ENCODE measurements around the gene GRIN2B.

Gene GRIN2B

DNA sequence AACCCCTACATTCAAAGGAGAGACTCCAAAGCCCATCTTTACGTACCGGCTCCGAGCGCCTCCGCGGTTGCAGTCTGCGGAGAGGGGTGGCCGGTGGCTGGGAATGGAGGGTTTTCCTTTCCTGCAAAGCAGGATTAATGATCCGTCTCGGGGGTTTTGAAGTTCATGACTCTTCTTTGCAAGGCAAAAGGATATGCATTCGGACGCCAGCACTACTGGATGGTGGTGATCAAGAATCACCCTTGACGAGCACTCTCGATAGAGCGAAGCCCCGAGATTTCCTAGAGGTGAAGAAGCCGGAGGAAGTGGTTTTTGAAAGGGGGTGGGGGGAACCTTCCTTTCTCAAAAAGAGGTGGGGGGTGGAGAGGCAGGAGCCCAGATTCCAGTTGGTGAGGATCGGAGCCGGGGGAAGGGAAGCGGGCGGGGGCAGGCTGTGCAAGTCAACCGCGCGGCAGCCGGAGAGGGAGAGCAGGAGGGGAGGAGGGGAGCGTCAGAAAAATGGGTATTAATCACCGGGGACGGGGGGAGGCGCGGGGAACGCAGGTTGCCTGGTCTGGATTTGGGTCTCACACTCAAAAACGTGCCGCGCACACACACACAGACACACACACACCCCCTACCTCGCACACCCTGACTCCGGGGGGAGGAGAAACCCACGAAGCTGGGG, at the start of gene GRIN2B:
Gene GRIN2B, minus strand, starts transcription at position 307 of the 667 bp plus-strand sequence. CDS start 115,394 bp downstream, outside the sequence.
- Histone ChIP-seq H3K27me3 (ENCODE audit: insufficient read depth, insufficient read length) (peaks cover 51% of the 10 kb centered on the region), H3K4me1 (ENCODE audit: insufficient read depth, insufficient read length) (no peaks in the 10 kb centered on the region), H3K36me3 (ENCODE audit: insufficient read depth, insufficient read length, low read length) (no peaks in the 10 kb centered on the region), H3K9ac (ENCODE audit: insufficient read length, low read depth) (peak within 1 kb of the TSS; percentile 76), H3K4me3 (ENCODE audit: insufficient read length, low read depth) (peak within 1 kb of the TSS; percentile 77), H3K9me3 (ENCODE audit: insufficient read depth, low read length) (no peaks in the 10 kb centered on the region)
- peak; percentile 67 for DNase-seq (ENCODE audit: low read depth, low spot score)
- TF ChIP-seq ZNF274 (IDR thresholded peaks at IDR 0.05; ENCODE audit: low read depth, low read length) (no peak), SUZ12 (IDR thresholded peaks at IDR 0.05; ENCODE audit: extremely low read depth, insufficient read depth, insufficient read length) (no peak), YY1 (IDR thresholded peaks at IDR 0.05; ENCODE audit: insufficient read depth, insufficient read length) (no peak)

DNA sequence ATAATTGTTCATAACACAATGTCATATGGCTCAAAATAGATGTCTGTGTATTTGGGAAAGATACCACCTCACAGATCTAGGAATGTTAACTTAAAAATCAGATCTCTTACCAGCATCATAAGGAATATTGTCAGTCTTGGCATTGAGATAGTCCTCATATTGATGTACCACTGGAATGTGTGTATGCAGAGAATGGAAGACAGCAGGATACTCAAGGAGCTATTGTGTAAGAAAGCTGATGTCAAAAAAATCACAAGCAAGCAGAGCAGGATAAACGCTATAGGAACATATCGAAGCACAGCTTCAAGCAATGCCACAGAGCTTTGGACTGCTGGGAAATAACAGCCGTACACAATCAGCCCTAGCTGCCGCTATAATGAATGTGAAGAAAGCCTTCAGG, 45.1 kb upstream of the GRIN2B start:
- Histone ChIP-seq H3K9me3 (ENCODE audit: insufficient read depth, low read length) (no peaks in the 10 kb centered on the region), H3K9ac (ENCODE audit: insufficient read length, low read depth) (no peak overlapping the region), H3K27me3 (ENCODE audit: insufficient read depth, insufficient read length) (no peaks in the 10 kb centered on the region), H3K4me1 (ENCODE audit: insufficient read depth, insufficient read length) (no peaks in the 10 kb centered on the region), H3K4me3 (ENCODE audit: insufficient read length, low read depth) (no peak overlapping the region), H3K36me3 (ENCODE audit: insufficient read depth, insufficient read length, low read length) (no peaks in the 10 kb centered on the region)
- TF ChIP-seq YY1 (IDR thresholded peaks at IDR 0.05; ENCODE audit: insufficient read depth, insufficient read length), result no peak
- TF ChIP-seq ZNF274 (IDR thresholded peaks at IDR 0.05; ENCODE audit: low read depth, low read length), result no peak
- no peak for DNase-seq (ENCODE audit: low read depth, low spot score)

GRCh38 chr12:14024591-14024990, 43.2 kb upstream of the GRIN2B start:
- no peak for DNase-seq (ENCODE audit: low read depth, low spot score)

DNA sequence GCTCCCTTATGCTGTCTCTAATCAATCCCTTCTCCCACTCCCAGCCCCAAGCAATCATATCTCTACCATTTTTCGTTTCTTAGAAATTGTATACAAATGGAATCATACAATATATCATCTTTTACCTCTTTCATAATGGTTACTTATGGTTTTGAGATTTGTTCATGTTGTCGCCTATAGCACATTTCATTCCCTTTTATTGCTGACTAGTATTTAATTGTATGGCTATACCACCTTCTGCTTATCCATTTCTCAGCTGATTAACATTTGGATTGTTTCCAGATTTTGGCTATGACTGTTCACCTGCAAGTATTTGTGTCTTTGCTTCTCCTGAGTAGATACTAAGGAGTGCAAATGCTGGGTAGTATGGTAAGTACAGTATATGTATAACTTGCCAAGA, 36.7 kb upstream of the GRIN2B start:
- DNase-seq (ENCODE audit: low read depth, low spot score), result no peak
- TF ChIP-seq ZNF274 (IDR thresholded peaks at IDR 0.05; ENCODE audit: low read depth, low read length) (no peak), YY1 (IDR thresholded peaks at IDR 0.05; ENCODE audit: insufficient read depth, insufficient read length) (no peak), SUZ12 (IDR thresholded peaks at IDR 0.05; ENCODE audit: extremely low read depth, insufficient read depth, insufficient read length) (no peak)
- Histone ChIP-seq H3K9me3 (ENCODE audit: insufficient read depth, low read length) (0 out of 2 replicates have a peak, but pooled peaks cover 3% of the 10 kb centered on the region), H3K4me3 (ENCODE audit: insufficient read length, low read depth) (no peak overlapping the region), H3K36me3 (ENCODE audit: insufficient read depth, insufficient read length, low read length) (no peaks in the 10 kb centered on the region), H3K4me1 (ENCODE audit: insufficient read depth, insufficient read length) (no peaks in the 10 kb centered on the region), H3K9ac (ENCODE audit: insufficient read length, low read depth) (no peak overlapping the region), H3K27me3 (ENCODE audit: insufficient read depth, insufficient read length) (no peaks in the 10 kb centered on the region)

More at GRCh38 chr12:14024591-14024990, 43.2 kb upstream of the GRIN2B start:
- no peak overlapping the region for H3K4me3 ChIP-seq (ENCODE audit: insufficient read length, low read depth)
- no peaks in the 10 kb centered on the region for H3K36me3 ChIP-seq (ENCODE audit: insufficient read depth, insufficient read length, low read length)
- H3K9ac ChIP-seq (ENCODE audit: insufficient read length, low read depth), result no peak overlapping the region
- H3K4me1 ChIP-seq (ENCODE audit: insufficient read depth, insufficient read length), result no peaks in the 10 kb centered on the region
- H3K27me3 ChIP-seq (ENCODE audit: insufficient read depth, insufficient read length), result no peaks in the 10 kb centered on the region
- TF ChIP-seq ZNF274 (IDR thresholded peaks at IDR 0.05; ENCODE audit: low read depth, low read length) (no peak), SUZ12 (IDR thresholded peaks at IDR 0.05; ENCODE audit: extremely low read depth, insufficient read depth, insufficient read length) (no peak), YY1 (IDR thresholded peaks at IDR 0.05; ENCODE audit: insufficient read depth, insufficient read length) (no peak)
- no peaks in the 10 kb centered on the region for H3K9me3 ChIP-seq (ENCODE audit: insufficient read depth, low read length)

DNA sequence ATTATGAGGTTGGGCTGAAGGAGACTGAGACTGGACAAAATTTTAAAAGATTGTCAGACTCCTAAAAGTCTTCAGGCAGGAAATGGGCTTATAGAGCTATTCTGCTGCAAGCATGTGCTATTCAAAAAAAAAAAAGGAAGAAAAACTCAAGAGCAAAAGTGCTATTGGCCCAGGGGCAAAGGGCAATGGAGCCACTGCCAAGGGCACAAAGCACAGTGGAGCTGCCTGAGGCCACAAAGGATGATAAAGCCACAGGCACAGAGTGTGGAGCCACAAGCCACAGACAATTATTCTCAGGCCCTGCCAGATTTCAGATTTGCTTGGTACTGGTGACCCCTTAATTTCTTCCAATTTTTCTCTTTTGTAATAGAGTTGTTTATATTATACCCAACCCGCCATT, 29.6 kb upstream of the GRIN2B start:
- H3K9me3 ChIP-seq (ENCODE audit: insufficient read depth, low read length), result 0 out of 2 replicates have a peak, but pooled peaks cover 11% of the 10 kb centered on the region
- DNase-seq (ENCODE audit: low read depth, low spot score), result no peak
- TF ChIP-seq SUZ12 (IDR thresholded peaks at IDR 0.05; ENCODE audit: extremely low read depth, insufficient read depth, insufficient read length) (no peak), ZNF274 (IDR thresholded peaks at IDR 0.05; ENCODE audit: low read depth, low read length) (no peak)

GRCh38 chr12:14007639-14008038, 26.2 kb upstream of the GRIN2B start:
- H3K4me3 ChIP-seq (ENCODE audit: insufficient read length, low read depth), result no peak overlapping the region
- no peak overlapping the region for H3K9ac ChIP-seq (ENCODE audit: insufficient read length, low read depth)
- H3K36me3 ChIP-seq (ENCODE audit: insufficient read depth, insufficient read length, low read length), result no peaks in the 10 kb centered on the region
- H3K9me3 ChIP-seq (ENCODE audit: insufficient read depth, low read length), result 0 out of 2 replicates have a peak, but pooled peaks cover 3% of the 10 kb centered on the region
- no peak for DNase-seq (ENCODE audit: low read depth, low spot score)
- no peaks in the 10 kb centered on the region for H3K4me1 ChIP-seq (ENCODE audit: insufficient read depth, insufficient read length)
- no peaks in the 10 kb centered on the region for H3K27me3 ChIP-seq (ENCODE audit: insufficient read depth, insufficient read length)
- TF ChIP-seq SUZ12 (IDR thresholded peaks at IDR 0.05; ENCODE audit: extremely low read depth, insufficient read depth, insufficient read length) (no peak), ZNF274 (IDR thresholded peaks at IDR 0.05; ENCODE audit: low read depth, low read length) (no peak), YY1 (IDR thresholded peaks at IDR 0.05; ENCODE audit: insufficient read depth, insufficient read length) (no peak)

More for the DNA sequence above, 29.6 kb upstream of the GRIN2B start:
- no peaks in the 10 kb centered on the region for H3K4me1 ChIP-seq (ENCODE audit: insufficient read depth, insufficient read length)
- H3K9ac ChIP-seq (ENCODE audit: insufficient read length, low read depth), result no peak overlapping the region
- H3K27me3 ChIP-seq (ENCODE audit: insufficient read depth, insufficient read length), result no peaks in the 10 kb centered on the region
- no peak overlapping the region for H3K4me3 ChIP-seq (ENCODE audit: insufficient read length, low read depth)
- no peaks in the 10 kb centered on the region for H3K36me3 ChIP-seq (ENCODE audit: insufficient read depth, insufficient read length, low read length)

DNA sequence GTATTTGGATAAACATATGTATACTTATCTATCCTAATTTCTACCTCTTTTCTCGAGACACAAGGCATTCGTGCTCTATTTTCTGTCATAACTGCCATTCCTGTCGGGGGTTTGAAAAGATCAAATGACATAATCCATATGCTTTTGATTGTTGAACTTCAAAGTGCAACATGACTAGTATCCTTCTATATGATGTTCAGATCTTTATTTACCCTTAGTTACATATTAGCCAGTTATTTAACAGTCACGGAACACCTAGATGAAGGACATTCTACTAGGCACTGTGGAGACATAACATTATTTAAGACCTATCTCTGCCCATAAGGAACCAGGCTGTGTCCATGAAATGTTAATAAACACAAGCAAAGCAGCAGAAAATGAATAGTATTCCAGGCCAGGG, 11.2 kb upstream of the GRIN2B start:
- Histone ChIP-seq H3K9ac (ENCODE audit: insufficient read length, low read depth) (no peak overlapping the region), H3K9me3 (ENCODE audit: insufficient read depth, low read length) (no peaks in the 10 kb centered on the region), H3K36me3 (ENCODE audit: insufficient read depth, insufficient read length, low read length) (no peaks in the 10 kb centered on the region), H3K4me3 (ENCODE audit: insufficient read length, low read depth) (no peak overlapping the region), H3K4me1 (ENCODE audit: insufficient read depth, insufficient read length) (no peaks in the 10 kb centered on the region), H3K27me3 (ENCODE audit: insufficient read depth, insufficient read length) (no peaks in the 10 kb centered on the region)
- TF ChIP-seq YY1 (IDR thresholded peaks at IDR 0.05; ENCODE audit: insufficient read depth, insufficient read length) (no peak), SUZ12 (IDR thresholded peaks at IDR 0.05; ENCODE audit: extremely low read depth, insufficient read depth, insufficient read length) (no peak), ZNF274 (IDR thresholded peaks at IDR 0.05; ENCODE audit: low read depth, low read length) (no peak)
- DNase-seq (ENCODE audit: low read depth, low spot score), result no peak
